Measurements from ENCODE around the gene COL23A1.

Gene COL23A1

DNA sequence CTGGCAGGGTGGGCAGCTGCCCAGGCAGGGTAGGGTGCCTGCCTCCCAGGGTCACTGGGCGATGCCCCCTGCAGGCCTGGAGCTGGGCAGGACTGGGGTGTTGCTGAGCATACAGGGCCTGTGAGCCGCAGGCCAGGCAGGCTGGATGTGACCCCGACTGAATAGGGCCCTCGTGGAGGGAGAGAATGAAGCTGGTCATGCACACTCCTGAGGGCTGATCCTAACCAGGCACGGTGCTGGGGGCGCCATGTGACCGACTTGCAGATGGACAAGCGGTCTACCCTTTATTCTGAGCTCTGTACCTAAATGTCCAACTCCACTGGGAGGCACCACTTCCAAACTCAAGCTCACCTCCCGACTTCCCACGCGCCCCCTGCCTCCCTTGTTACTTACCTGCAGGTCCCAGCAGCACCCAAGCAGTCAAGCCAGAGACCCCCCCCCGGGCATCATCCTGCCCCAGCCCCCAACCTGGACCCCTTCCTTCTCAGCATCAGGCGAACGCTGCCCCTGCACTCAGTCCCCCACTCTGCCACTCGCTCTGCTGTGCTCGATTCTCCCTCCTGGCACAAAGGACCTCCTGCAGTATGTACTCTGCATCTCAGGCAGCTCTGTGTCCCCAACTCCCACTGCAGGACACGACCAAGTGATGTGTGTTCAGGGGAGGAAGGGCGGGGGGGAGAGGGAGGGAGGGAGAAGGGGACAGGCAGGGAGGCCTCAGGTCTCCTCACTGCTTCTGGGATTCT lies 280.8 kb downstream of the COL23A1 start:
- H3K27ac ChIP-seq, result no peak overlapping the region
- TF ChIP-seq, protein P1, sequence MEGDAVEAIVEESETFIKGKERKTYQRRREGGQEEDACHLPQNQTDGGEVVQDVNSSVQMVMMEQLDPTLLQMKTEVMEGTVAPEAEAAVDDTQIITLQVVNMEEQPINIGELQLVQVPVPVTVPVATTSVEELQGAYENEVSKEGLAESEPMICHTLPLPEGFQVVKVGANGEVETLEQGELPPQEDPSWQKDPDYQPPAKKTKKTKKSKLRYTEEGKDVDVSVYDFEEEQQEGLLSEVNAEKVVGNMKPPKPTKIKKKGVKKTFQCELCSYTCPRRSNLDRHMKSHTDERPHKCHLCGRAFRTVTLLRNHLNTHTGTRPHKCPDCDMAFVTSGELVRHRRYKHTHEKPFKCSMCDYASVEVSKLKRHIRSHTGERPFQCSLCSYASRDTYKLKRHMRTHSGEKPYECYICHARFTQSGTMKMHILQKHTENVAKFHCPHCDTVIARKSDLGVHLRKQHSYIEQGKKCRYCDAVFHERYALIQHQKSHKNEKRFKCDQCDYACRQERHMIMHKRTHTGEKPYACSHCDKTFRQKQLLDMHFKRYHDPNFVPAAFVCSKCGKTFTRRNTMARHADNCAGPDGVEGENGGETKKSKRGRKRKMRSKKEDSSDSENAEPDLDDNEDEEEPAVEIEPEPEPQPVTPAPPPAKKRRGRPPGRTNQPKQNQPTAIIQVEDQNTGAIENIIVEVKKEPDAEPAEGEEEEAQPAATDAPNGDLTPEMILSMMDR (conservative IDR thresholded peaks at IDR 0.05), result no peak

DNA sequence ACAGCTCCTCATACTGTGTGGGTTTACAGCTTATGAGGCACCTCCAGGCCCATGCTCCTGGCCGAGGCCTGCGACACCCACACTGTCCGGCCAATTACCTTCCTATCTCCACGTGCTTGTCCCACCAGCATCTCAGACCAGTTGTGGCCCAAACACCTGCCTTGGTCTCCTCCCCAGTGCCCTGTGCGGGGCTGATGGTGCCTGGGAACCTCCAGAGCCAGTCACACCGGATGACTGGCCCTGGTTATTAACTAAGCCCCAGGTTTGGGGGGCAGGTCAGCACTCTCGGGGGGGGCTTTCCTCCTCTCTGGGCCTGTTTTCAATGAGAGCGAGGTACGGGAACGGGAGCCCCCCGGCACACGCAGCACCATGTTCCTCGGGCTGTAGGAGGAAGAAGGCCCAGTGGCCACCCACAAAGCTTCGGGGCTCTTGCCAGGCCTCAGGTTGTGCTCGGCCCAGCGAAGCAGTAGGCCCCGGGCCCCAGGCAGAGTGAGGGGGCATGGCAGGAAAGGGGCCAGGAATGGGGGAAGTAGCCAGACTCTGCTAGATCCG lies 281.6 kb downstream of the COL23A1 start:
- TF ChIP-seq, protein P1 (conservative IDR thresholded peaks at IDR 0.05), result no peak
- H3K27ac ChIP-seq, result no peak overlapping the region

GRCh38 chr5:178307267-178308045 lies 282.7 kb downstream of the COL23A1 start:
- no peak overlapping the region for H3K27ac ChIP-seq
- TF ChIP-seq, protein P1 (conservative IDR thresholded peaks at IDR 0.05), result no peak

DNA sequence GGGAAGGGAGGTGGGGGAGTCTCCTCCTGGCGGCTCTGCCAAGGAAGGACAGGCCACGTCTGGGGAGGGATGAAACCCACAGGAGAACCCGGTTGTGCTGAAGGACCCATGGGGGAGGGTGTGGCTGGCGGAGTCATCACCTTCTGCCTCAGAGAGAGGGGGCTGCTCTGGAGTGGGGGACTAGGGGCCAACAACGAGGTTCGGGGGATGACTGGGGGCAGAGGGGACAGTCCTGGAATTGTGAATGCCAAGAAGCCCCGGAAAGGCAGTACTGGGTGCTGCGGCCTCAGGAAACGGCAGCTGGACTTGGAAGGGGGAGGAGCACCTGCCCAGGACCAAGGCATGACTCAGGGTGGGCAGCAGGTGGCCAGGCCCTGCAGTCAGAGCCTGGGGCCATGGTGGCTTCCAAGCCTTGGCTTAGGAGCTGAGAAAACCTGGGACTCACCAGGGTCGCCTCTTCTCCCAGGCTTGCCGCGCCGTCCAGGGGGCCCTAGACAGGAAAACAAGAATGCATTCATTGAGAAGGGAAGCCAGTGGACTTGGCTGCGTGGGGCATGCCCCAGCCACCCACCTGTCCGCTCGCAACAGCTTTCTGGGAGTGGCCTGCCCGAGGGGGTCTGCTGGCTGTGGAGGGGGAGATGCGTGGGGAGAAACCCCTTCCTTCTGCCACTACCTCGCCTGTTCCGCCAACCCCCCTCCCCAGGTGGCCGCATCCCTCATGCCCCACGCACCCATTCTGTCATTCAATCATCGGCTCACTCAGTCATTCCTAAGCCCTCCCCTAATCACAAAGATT lies 283.6 kb downstream of the COL23A1 start:
- no peak overlapping the region for H3K27ac ChIP-seq
- TF ChIP-seq, protein P1 (conservative IDR thresholded peaks at IDR 0.05), result no peak

DNA sequence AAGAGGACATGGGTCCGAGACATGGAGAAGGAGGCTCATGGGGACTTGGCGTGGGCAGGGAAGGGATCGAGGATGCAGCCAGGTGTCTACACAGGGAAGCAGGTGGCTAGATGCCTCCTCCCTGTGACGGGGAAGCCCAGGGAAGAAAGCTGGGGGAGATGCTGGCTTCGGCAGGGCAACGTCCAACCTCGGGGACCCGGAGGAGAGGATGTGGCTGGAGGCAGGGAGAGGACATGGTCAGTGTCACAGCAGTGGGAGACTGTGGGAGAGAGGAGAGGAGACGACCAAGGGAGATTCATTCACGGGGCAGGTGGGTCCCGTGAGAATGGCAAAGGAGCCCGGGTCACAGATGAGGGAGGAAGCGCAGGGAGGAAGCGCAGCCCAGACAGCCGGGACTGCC lies 284.4 kb downstream of the COL23A1 start:
- TF ChIP-seq, protein P1 (conservative IDR thresholded peaks at IDR 0.05), result no peak
- H3K27ac ChIP-seq, result peak overlapping the region; percentile 61; the same call in 1 of the 2 replicates

DNA sequence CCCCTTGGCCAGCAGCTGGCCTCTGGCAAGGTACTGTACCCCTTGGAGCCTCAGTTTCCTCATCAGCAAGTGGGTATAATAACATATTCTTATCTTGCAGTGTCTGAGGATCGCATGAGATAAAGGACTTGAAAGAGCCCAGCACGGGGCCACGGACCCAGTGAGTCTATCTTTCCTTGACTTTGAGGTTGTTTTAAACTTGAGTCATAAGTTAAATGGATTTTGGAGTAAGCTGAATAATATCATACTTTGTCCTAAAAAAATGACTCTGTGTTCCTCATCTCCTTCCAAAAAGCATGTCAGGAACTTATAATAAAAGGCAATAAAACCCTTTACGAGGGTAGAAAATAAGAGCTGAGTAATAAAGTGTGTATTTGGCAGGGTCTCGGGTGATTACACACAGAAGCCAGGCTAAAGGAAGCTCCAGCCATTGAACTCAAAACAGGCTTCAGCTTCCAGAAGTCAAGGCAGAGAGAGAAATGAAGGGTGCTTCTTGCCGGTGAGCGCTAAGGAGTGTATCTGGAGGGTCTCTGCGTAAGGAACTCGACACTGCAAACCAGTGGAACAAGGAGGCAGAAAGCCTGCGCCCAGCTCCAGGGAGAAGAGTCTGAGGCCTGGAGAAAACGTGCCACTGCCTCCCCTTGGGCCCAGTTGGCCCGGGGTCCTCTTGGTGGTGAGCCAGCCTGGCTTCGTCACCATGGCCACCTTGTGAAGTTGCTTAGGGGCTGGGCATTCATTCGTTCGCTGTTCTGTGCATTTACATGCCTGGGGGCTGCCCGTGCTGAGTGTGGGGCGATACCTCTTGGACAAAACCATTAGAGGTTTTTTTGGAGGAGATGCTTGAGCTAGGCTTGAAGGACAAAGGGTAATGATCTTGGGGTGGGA lies 285.2 kb downstream of the COL23A1 start:
- H3K27ac ChIP-seq, result peak overlapping the region; percentile 61
- TF ChIP-seq, protein P1 (conservative IDR thresholded peaks at IDR 0.05), result no peak

Measured in VCaP (cell line).